Measurements from ENCODE around the gene ZNF608. TPM values are rescaled to one million over a fixed set of nuclear protein-coding genes. Genes with fewer than 3 reads are reported as not detected.

ZNF608 gene
- total RNA-seq, 1 experiment from 2014 or later: 5.6 TPM

GRCh38 chr5:124706729-124707361 is 39.6 kb downstream of the ZNF608 start:
- H3K9me3 ChIP-seq (ENCODE audit: control insufficient read depth in 1 of 2, insufficient read depth in 1 of 2, low read depth in 1 of 2, low read length in 2 of 2): no peaks in the 10 kb centered on the region
- no peaks in the 10 kb centered on the region for H3K79me2 ChIP-seq (ENCODE audit: insufficient read depth, low read length)
- TF ChIP-seq ELF1 (IDR thresholded peaks at IDR 0.05; ENCODE audit: borderline replicate concordance, low read depth): no peak
- TF ChIP-seq ZNF274 (IDR thresholded peaks at IDR 0.05; ENCODE audit: low read depth, low read length): no peak
- TF ChIP-seq, protein P1, sequence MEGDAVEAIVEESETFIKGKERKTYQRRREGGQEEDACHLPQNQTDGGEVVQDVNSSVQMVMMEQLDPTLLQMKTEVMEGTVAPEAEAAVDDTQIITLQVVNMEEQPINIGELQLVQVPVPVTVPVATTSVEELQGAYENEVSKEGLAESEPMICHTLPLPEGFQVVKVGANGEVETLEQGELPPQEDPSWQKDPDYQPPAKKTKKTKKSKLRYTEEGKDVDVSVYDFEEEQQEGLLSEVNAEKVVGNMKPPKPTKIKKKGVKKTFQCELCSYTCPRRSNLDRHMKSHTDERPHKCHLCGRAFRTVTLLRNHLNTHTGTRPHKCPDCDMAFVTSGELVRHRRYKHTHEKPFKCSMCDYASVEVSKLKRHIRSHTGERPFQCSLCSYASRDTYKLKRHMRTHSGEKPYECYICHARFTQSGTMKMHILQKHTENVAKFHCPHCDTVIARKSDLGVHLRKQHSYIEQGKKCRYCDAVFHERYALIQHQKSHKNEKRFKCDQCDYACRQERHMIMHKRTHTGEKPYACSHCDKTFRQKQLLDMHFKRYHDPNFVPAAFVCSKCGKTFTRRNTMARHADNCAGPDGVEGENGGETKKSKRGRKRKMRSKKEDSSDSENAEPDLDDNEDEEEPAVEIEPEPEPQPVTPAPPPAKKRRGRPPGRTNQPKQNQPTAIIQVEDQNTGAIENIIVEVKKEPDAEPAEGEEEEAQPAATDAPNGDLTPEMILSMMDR (IDR thresholded peaks at IDR 0.05 in 2 of 3, conservative IDR thresholded peaks at IDR 0.05 in 1 of 3; ENCODE audit: borderline replicate concordance in 1 of 3, insufficient read depth in 1 of 3, low read depth in 2 of 3, low read length in 2 of 3): no peak
- no peak for TF ChIP-seq ZFX (IDR thresholded peaks at IDR 0.05)
- no peak for TF ChIP-seq FOSL1 (IDR thresholded peaks at IDR 0.05; ENCODE audit: low read depth)
- TF ChIP-seq EZH2 (IDR thresholded peaks at IDR 0.05): no peak
- no peak for TF ChIP-seq TCF7L2 (IDR thresholded peaks at IDR 0.05; ENCODE audit: borderline replicate concordance, extremely low read depth, insufficient read depth, insufficient read length)
- H4K20me1 ChIP-seq (ENCODE audit: insufficient read depth): no peaks in the 10 kb centered on the region
- ATAC-seq (no peak), DNase-seq (ENCODE audit: low read depth, low spot score) (no peak)
- H3K4me3 ChIP-seq (replicated peaks in 1 of 2; ENCODE audit: low read depth in 1 of 2, low read length in 2 of 2): no peak overlapping the region
- CTCF ChIA-PET: no interaction called here
- H2AFZ ChIP-seq (ENCODE audit: low read depth, low read length, poor library complexity, severe bottlenecking): no peak overlapping the region
- H3K9ac ChIP-seq (ENCODE audit: low read length): no peak overlapping the region
- RAD21 ChIA-PET (ENCODE audit: low non-redundant PET in 1 of 2, low total read pairs in 2 of 2, uncharacterized antibody in 2 of 2, unreplicated experiment in 2 of 2): no interaction called here
- no peak overlapping the region for H3K27ac ChIP-seq (ENCODE audit: low read depth, low read length)
- H3K4me1 ChIP-seq (ENCODE audit: control insufficient read depth in 1 of 2, insufficient read depth in 2 of 2, low read length in 2 of 2): no peaks in the 10 kb centered on the region
- no peaks in the 10 kb centered on the region for H3K9me2 ChIP-seq (ENCODE audit: insufficient read depth)
- no peaks in the 10 kb centered on the region for H3K36me3 ChIP-seq (ENCODE audit: control insufficient read depth in 1 of 2, insufficient read depth in 2 of 2, low read length in 2 of 2)
- POLR2A ChIA-PET: no interaction called here
- no peak overlapping the region for H3K4me2 ChIP-seq (ENCODE audit: low read length)
- intact Hi-C loops (cut with micrococcal nuclease): no loop called here
- no peaks in the 10 kb centered on the region for H3K27me3 ChIP-seq (ENCODE audit: insufficient read depth, low read length)
- no TSS peak for BruUV-seq (replicated peaks)

DNA sequence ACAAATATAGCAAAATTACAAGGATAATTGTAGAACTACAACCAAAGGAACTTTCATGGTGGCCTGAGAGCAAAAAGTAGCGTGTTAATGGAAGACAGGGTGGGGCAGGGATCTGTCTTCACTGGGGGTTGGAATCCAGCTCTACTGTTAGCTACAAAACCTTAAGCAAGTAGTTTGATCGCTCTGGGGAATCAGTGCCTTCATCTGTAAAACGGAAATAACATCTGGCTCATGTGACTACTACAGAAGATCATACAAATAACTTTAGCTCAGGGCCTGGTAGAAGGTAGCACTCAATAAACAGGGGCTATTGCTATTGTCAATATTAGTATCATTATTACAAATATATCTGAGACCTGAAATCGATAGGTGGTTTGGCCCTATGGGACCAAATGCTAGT is 40.4 kb downstream of the ZNF608 start:
- intact Hi-C loops (cut with micrococcal nuclease): no loop called here
- Histone ChIP-seq H3K9me3 (ENCODE audit: control insufficient read depth in 1 of 2, insufficient read depth in 1 of 2, low read depth in 1 of 2, low read length in 2 of 2) (no peaks in the 10 kb centered on the region), H2AFZ (ENCODE audit: low read depth, low read length, poor library complexity, severe bottlenecking) (no peak overlapping the region), H3K79me2 (ENCODE audit: insufficient read depth, low read length) (no peaks in the 10 kb centered on the region), H3K27ac (ENCODE audit: low read depth, low read length) (no peak overlapping the region), H3K9ac (ENCODE audit: low read length) (no peak overlapping the region), H3K4me2 (ENCODE audit: low read length) (no peak overlapping the region), H3K4me3 (replicated peaks in 1 of 2; ENCODE audit: low read depth in 1 of 2, low read length in 2 of 2) (no peak overlapping the region), H3K4me1 (ENCODE audit: control insufficient read depth in 1 of 2, insufficient read depth in 2 of 2, low read length in 2 of 2) (no peaks in the 10 kb centered on the region), H3K36me3 (ENCODE audit: control insufficient read depth in 1 of 2, insufficient read depth in 2 of 2, low read length in 2 of 2) (no peaks in the 10 kb centered on the region), H4K20me1 (ENCODE audit: insufficient read depth) (no peaks in the 10 kb centered on the region), H3K27me3 (ENCODE audit: insufficient read depth, low read length) (no peaks in the 10 kb centered on the region), H3K9me2 (ENCODE audit: insufficient read depth) (no peaks in the 10 kb centered on the region)
- DNase-seq (ENCODE audit: low read depth, low spot score) (no peak), ATAC-seq (no peak)
- BruUV-seq (replicated peaks): no TSS peak
- ChIA-PET POLR2A (no interaction called here), CTCF (interaction anchor here (0.6 kb wide), 1 partner anchor 1836 kb away, joined by 4 read pairs; no protein-coding TSS in a partner anchor), RAD21 (ENCODE audit: low non-redundant PET in 1 of 2, low total read pairs in 2 of 2, uncharacterized antibody in 2 of 2, unreplicated experiment in 2 of 2) (no interaction called here)
- TF ChIP-seq RAD21 (IDR thresholded peaks at IDR 0.05; ENCODE audit: low read depth): no peak
- TF ChIP-seq EZH2phosphoT487 (IDR thresholded peaks at IDR 0.05; ENCODE audit: borderline replicate concordance): no peak
- TF ChIP-seq POLR2A (IDR thresholded peaks at IDR 0.05; ENCODE audit: borderline replicate concordance, extremely low read depth, insufficient read depth, insufficient read length): no peak
- TF ChIP-seq ZNF274 (IDR thresholded peaks at IDR 0.05; ENCODE audit: low read depth, low read length): no peak
- TF ChIP-seq SIN3A (IDR thresholded peaks at IDR 0.05; ENCODE audit: low read depth): no peak
- no peak for TF ChIP-seq TCF7L2 (IDR thresholded peaks at IDR 0.05; ENCODE audit: borderline replicate concordance, extremely low read depth, insufficient read depth, insufficient read length)
- no peak for TF ChIP-seq YY1 (IDR thresholded peaks at IDR 0.05; ENCODE audit: extremely low read depth, insufficient replicate concordance, low read depth, low read length)
- TF ChIP-seq, protein P2, sequence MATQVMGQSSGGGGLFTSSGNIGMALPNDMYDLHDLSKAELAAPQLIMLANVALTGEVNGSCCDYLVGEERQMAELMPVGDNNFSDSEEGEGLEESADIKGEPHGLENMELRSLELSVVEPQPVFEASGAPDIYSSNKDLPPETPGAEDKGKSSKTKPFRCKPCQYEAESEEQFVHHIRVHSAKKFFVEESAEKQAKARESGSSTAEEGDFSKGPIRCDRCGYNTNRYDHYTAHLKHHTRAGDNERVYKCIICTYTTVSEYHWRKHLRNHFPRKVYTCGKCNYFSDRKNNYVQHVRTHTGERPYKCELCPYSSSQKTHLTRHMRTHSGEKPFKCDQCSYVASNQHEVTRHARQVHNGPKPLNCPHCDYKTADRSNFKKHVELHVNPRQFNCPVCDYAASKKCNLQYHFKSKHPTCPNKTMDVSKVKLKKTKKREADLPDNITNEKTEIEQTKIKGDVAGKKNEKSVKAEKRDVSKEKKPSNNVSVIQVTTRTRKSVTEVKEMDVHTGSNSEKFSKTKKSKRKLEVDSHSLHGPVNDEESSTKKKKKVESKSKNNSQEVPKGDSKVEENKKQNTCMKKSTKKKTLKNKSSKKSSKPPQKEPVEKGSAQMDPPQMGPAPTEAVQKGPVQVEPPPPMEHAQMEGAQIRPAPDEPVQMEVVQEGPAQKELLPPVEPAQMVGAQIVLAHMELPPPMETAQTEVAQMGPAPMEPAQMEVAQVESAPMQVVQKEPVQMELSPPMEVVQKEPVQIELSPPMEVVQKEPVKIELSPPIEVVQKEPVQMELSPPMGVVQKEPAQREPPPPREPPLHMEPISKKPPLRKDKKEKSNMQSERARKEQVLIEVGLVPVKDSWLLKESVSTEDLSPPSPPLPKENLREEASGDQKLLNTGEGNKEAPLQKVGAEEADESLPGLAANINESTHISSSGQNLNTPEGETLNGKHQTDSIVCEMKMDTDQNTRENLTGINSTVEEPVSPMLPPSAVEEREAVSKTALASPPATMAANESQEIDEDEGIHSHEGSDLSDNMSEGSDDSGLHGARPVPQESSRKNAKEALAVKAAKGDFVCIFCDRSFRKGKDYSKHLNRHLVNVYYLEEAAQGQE (IDR thresholded peaks at IDR 0.05; ENCODE audit: low read depth): no peak
- no peak for TF ChIP-seq EGR1 (IDR thresholded peaks at IDR 0.05; ENCODE audit: low read depth)
- TF ChIP-seq JUND (IDR thresholded peaks at IDR 0.05): no peak
- TF ChIP-seq POLR2AphosphoS5 (IDR thresholded peaks at IDR 0.05; ENCODE audit: low read depth, low read length): no peak
- no peak for TF ChIP-seq CEBPB (IDR thresholded peaks at IDR 0.05; ENCODE audit: low read depth)

All from HCT116 (cell line).